Measurements from ENCODE around the gene DCAF12. TPM values are rescaled to one million over a fixed set of nuclear protein-coding genes. Genes with fewer than 3 reads are reported as not detected.

The DCAF12 gene
- total and polyA plus RNA-seq, 2 of the 8 experiments (the other 6 are each of a cell fraction or from before 2014, with no cell fraction given) = 22.7 to 29.2 TPM

GRCh38 chr9:34102796-34103195 is 23.7 kb downstream of the DCAF12 start (continued):
- TF ChIP-seq MAFK (IDR thresholded peaks at IDR 0.05; ENCODE audit: low read depth, low read length) (no peak), TAF1 (IDR thresholded peaks at IDR 0.05; ENCODE audit: low read depth, low read length) (no peak)
